HepG2 (cell line): ENCODE measurements around the gene ANKRA2. TPM values are rescaled to one million over a fixed set of nuclear protein-coding genes. Genes with fewer than 3 reads are reported as not detected.

Experiments
- ELF3 ChIP-seq: IDR thresholded peaks from 2 replicates; pipeline ENCODE4 v1.6.1; 2016; ENCODE audit warnings: missing genetic modification reagents, missing compliant biosample characterization
- JDP2 ChIP-seq: sonication (generic); formaldehyde crosslinking; IDR thresholded peaks from 2 replicates; pipeline ENCODE4 v1.8.1; 2022; ENCODE audit warnings: missing genetic modification reagents, borderline replicate concordance
- RARG ChIP-seq: sonication (generic); formaldehyde crosslinking; IDR thresholded peaks from 2 replicates; pipeline ENCODE4 v1.4.0; 2020; ENCODE audit warnings: low read depth, mild to moderate bottlenecking, missing genetic modification reagents
- TOE1 ChIP-seq: sonication (generic); formaldehyde crosslinking; IDR thresholded peaks from 2 replicates; pipeline ENCODE4 v1.4.0; 2020; ENCODE audit warnings: mild to moderate bottlenecking, missing genetic modification reagents
- polyA plus RNA-seq, 8 experiments: library from polyadenylated mRNA; depleted of rRNA in 3 of 8; stranded (reverse) in 7 of 8; unstranded in 1 of 8; fragments of >200 nt; fragmentation: Illumina TruSeq in 4 of 8; extraction: Trizol in 4 of 8; gene quantifications; 2 replicates each; pipeline versions ENCODE4 v1.2.1 to v1.2.3, GENCODE V29; 2011 to 2016; ENCODE audit warnings: low read depth in 4 of 8, missing spikeins in 1 of 8, mixed read lengths in 1 of 8; ENCODE audit not compliant: insufficient read depth in 1 of 8
- total RNA-seq, 5 experiments: library from RNA; depleted of rRNA; stranded (reverse); fragments of >200 nt; fragmentation: Illumina TruSeq; extraction: Trizol; gene quantifications; 2 replicates each; pipeline ENCODE4 v1.2.3, GENCODE V29; 2016; ENCODE audit warnings: low read depth in 1 of 5
- TF ChIP-seq, protein P1 (sequence below), 2 experiments: sonication (generic) in 1 of 2; formaldehyde crosslinking in 1 of 2; IDR thresholded peaks; 2 replicates each; pipeline versions ENCODE4 v1.4.0 to v1.6.1; 2016 to 2020; ENCODE audit warnings: borderline replicate concordance in 1 of 2, low read depth in 1 of 2, mild to moderate bottlenecking in 1 of 2, missing genetic modification reagents in 1 of 2
- TF ChIP-seq, protein P2 (sequence below): sonication (generic); formaldehyde crosslinking; IDR thresholded peaks from 2 replicates; pipeline ENCODE4 v1.4.0; 2020; ENCODE audit warnings: mild to moderate bottlenecking, missing genetic modification reagents
- TF ChIP-seq, protein P3 (sequence below), 2 experiments: fragments of 450-650 bp in 1 of 2; sonication (generic) in 1 of 2; formaldehyde crosslinking in 1 of 2; IDR thresholded peaks; 2 replicates each; pipeline versions ENCODE4 v1.6.1 to v1.8.0; 2016 to 2022; ENCODE audit warnings: antibody characterized with exemption in 1 of 2, mild to moderate bottlenecking in 1 of 2, missing genetic modification reagents in 1 of 2
- TF ChIP-seq, protein P4 (sequence below): sonication (generic); formaldehyde crosslinking; IDR thresholded peaks from 2 replicates; pipeline ENCODE4 v1.8.1; 2022; ENCODE audit warnings: low read depth, mild to moderate bottlenecking, missing genetic modification reagents

ANKRA2 gene
- total and polyA plus RNA-seq, 2 of the 13 experiments (the other 11 are each of a cell fraction or from before 2014, with no cell fraction given): 23.6 to 33.6 TPM

DNA sequence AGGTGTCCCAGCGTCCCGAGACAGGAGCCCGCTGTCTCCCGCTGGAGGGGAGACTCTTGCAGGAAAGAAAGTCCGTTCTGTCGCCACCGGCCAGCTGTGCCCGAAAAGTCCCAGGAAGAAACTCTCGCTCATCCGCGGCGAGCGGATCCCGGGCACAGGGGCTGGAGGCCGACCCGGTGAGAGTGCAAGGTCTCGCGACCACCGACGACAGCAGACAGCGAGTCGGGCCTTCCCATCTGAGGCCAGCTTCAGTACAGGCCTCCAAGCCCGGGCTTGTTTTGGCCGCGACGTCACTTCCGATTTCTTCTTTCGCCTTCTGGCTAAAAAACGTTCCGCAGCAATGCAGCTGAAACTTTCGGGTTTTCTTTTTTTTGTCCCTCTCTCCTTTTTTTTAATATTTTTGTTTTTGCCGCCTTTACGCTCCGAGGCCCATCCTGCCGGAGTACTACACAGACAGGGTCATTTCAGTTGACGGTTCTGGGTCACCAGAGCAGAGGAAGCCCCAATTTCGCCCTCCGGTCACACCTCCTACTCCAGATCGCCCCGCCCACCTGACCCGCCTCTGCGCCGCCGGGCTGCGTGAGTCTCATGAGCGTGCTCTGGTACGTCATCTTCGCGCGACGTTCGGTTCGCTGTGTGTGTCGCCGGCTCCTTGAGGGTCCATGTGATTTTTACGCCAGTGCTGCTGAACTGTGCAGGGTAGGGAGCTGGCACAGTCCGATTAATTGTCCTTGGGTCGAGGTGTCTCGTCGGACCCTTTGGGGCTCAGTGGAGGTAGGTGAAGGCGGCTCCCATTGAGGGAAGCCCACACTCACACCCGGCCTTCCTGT, at the start of gene ANKRA2, which contains the start of gene UTP15 (continued):
- TF ChIP-seq, protein P1, sequence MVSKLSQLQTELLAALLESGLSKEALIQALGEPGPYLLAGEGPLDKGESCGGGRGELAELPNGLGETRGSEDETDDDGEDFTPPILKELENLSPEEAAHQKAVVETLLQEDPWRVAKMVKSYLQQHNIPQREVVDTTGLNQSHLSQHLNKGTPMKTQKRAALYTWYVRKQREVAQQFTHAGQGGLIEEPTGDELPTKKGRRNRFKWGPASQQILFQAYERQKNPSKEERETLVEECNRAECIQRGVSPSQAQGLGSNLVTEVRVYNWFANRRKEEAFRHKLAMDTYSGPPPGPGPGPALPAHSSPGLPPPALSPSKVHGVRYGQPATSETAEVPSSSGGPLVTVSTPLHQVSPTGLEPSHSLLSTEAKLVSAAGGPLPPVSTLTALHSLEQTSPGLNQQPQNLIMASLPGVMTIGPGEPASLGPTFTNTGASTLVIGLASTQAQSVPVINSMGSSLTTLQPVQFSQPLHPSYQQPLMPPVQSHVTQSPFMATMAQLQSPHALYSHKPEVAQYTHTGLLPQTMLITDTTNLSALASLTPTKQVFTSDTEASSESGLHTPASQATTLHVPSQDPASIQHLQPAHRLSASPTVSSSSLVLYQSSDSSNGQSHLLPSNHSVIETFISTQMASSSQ (IDR thresholded peaks at IDR 0.05; ENCODE audit: low read depth): no peak; the same call in 1 of the 2 replicates
- TF ChIP-seq, protein P1 (CRISPR knock-in tag; IDR thresholded peaks at IDR 0.05; ENCODE audit: borderline replicate concordance): peak; percentile 67; the same call in 1 of the 2 replicates
- TF ChIP-seq, protein P2, sequence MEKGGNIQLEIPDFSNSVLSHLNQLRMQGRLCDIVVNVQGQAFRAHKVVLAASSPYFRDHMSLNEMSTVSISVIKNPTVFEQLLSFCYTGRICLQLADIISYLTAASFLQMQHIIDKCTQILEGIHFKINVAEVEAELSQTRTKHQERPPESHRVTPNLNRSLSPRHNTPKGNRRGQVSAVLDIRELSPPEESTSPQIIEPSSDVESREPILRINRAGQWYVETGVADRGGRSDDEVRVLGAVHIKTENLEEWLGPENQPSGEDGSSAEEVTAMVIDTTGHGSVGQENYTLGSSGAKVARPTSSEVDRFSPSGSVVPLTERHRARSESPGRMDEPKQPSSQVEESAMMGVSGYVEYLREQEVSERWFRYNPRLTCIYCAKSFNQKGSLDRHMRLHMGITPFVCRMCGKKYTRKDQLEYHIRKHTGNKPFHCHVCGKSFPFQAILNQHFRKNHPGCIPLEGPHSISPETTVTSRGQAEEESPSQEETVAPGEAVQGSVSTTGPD (CRISPR knock-in tag): no peak
- TF ChIP-seq RARG (CRISPR knock-in tag) (no peak), ELF3 (CRISPR knock-in tag) (0 out of 2 replicates have a peak, but pooled peaks have one; percentile 11), TOE1 (no peak), JDP2 (CRISPR knock-in tag) (no peak)
- TF ChIP-seq, protein P3, sequence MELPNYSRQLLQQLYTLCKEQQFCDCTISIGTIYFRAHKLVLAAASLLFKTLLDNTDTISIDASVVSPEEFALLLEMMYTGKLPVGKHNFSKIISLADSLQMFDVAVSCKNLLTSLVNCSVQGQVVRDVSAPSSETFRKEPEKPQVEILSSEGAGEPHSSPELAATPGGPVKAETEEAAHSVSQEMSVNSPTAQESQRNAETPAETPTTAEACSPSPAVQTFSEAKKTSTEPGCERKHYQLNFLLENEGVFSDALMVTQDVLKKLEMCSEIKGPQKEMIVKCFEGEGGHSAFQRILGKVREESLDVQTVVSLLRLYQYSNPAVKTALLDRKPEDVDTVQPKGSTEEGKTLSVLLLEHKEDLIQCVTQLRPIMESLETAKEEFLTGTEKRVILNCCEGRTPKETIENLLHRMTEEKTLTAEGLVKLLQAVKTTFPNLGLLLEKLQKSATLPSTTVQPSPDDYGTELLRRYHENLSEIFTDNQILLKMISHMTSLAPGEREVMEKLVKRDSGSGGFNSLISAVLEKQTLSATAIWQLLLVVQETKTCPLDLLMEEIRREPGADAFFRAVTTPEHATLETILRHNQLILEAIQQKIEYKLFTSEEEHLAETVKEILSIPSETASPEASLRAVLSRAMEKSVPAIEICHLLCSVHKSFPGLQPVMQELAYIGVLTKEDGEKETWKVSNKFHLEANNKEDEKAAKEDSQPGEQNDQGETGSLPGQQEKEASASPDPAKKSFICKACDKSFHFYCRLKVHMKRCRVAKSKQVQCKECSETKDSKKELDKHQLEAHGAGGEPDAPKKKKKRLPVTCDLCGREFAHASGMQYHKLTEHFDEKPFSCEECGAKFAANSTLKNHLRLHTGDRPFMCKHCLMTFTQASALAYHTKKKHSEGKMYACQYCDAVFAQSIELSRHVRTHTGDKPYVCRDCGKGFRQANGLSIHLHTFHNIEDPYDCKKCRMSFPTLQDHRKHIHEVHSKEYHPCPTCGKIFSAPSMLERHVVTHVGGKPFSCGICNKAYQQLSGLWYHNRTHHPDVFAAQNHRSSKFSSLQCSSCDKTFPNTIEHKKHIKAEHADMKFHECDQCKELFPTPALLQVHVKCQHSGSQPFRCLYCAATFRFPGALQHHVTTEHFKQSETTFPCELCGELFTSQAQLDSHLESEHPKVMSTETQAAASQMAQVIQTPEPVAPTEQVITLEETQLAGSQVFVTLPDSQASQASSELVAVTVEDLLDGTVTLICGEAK (IDR thresholded peaks at IDR 0.05): no peak
- TF ChIP-seq, protein P3 (CRISPR knock-in tag; IDR thresholded peaks at IDR 0.05): no peak
- TF ChIP-seq, protein P4, sequence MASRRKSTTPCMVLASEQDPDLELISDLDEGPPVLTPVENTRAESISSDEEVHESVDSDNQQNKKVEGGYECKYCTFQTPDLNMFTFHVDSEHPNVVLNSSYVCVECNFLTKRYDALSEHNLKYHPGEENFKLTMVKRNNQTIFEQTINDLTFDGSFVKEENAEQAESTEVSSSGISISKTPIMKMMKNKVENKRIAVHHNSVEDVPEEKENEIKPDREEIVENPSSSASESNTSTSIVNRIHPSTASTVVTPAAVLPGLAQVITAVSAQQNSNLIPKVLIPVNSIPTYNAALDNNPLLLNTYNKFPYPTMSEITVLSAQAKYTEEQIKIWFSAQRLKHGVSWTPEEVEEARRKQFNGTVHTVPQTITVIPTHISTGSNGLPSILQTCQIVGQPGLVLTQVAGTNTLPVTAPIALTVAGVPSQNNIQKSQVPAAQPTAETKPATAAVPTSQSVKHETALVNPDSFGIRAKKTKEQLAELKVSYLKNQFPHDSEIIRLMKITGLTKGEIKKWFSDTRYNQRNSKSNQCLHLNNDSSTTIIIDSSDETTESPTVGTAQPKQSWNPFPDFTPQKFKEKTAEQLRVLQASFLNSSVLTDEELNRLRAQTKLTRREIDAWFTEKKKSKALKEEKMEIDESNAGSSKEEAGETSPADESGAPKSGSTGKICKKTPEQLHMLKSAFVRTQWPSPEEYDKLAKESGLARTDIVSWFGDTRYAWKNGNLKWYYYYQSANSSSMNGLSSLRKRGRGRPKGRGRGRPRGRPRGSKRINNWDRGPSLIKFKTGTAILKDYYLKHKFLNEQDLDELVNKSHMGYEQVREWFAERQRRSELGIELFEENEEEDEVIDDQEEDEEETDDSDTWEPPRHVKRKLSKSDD (CRISPR knock-in tag): 0 out of 2 replicates have a peak, but pooled peaks have one; percentile 25
